Vagina (tissue), 2 donors: Measurements from ENCODE around the gene ATP2B2.

Experiments
- POLR2A ChIP-seq, 2 donors: fragments of 450-650 bp; IDR thresholded peaks; one replicate each; pipeline ENCODE4 v1.6.1; 2017; ENCODE audit warnings: antibody characterized with exemption in 2 of 2, mild to moderate bottlenecking in 2 of 2, moderate library complexity in 2 of 2
- TF ChIP-seq, protein P1 (sequence below), 3 experiments: fragments of 450-650 bp in 2 of 3; fragments of 200-600 bp in 1 of 3; sonication (generic) in 1 of 3; IDR thresholded peaks; one replicate each; pipeline ENCODE4 v1.5.1; 2017 to 2019; ENCODE audit warnings: antibody characterized with exemption in 3 of 3, mild to moderate bottlenecking in 2 of 3, moderate library complexity in 2 of 3

DNA sequence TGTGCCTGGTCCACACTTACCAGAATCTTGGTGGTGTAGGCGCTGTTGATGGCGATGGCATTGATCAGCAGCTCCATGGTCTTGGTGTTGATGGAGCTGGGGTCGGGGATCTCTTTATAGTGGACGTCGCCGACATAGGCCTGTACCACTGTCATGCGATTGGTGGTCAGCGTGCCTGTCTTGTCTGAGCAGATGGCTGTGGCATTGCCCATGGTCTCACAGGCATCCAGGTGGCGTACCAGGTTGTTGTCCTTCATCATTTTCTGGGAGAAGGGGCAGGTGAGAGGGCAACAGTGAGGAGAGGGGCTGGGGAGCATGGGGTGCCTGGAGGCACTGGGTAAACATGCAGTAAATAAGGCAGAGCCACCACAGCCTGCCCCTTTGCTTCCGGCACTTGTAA is 133.6 kb downstream of the ATP2B2 start:
- TF ChIP-seq, protein P1, sequence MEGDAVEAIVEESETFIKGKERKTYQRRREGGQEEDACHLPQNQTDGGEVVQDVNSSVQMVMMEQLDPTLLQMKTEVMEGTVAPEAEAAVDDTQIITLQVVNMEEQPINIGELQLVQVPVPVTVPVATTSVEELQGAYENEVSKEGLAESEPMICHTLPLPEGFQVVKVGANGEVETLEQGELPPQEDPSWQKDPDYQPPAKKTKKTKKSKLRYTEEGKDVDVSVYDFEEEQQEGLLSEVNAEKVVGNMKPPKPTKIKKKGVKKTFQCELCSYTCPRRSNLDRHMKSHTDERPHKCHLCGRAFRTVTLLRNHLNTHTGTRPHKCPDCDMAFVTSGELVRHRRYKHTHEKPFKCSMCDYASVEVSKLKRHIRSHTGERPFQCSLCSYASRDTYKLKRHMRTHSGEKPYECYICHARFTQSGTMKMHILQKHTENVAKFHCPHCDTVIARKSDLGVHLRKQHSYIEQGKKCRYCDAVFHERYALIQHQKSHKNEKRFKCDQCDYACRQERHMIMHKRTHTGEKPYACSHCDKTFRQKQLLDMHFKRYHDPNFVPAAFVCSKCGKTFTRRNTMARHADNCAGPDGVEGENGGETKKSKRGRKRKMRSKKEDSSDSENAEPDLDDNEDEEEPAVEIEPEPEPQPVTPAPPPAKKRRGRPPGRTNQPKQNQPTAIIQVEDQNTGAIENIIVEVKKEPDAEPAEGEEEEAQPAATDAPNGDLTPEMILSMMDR (IDR thresholded peaks at IDR 0.05): no peak
- no peak for TF ChIP-seq POLR2A (IDR thresholded peaks at IDR 0.05)
